Gastroesophageal sphincter (tissue), 3 donors: ENCODE data around the gene PRKN.

Source experiments
- POLR2A ChIP-seq, 2 donors: fragments of 450-650 bp; IDR thresholded peaks; one replicate each; pipeline ENCODE4 v1.6.1; 2017; ENCODE audit warnings: antibody characterized with exemption in 2 of 2, mild to moderate bottlenecking in 2 of 2, moderate library complexity in 1 of 2
- TF ChIP-seq, protein P1 (sequence below), 4 experiments: fragments of 200-600 bp in 2 of 4; fragments of 450-650 bp in 2 of 4; sonication (generic) in 1 of 4; IDR thresholded peaks; one replicate each; pipeline ENCODE4 v1.5.1; 2017 to 2019; ENCODE audit warnings: antibody characterized with exemption in 4 of 4, mild to moderate bottlenecking in 2 of 4, moderate library complexity in 2 of 4

DNA sequence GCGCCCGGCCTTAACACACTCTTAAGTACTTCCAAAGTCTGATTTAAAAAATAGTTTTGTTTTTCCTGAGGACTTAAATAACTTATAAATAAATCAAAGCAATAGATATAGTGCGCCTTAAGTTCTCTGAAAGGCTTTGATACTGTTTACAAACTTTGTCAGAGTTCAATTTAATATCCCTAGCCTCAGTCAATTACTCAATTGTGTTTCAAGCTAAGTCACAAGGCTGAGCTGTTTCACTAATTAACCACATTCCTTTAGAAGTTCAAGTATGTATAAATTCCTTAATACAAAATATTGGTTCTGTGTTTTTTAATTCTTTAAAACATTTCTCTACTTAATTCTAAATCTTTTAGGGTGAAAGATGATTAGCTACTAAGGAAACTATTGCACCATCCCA, 1275.3 kb downstream of the PRKN start:
- TF ChIP-seq, protein P1, sequence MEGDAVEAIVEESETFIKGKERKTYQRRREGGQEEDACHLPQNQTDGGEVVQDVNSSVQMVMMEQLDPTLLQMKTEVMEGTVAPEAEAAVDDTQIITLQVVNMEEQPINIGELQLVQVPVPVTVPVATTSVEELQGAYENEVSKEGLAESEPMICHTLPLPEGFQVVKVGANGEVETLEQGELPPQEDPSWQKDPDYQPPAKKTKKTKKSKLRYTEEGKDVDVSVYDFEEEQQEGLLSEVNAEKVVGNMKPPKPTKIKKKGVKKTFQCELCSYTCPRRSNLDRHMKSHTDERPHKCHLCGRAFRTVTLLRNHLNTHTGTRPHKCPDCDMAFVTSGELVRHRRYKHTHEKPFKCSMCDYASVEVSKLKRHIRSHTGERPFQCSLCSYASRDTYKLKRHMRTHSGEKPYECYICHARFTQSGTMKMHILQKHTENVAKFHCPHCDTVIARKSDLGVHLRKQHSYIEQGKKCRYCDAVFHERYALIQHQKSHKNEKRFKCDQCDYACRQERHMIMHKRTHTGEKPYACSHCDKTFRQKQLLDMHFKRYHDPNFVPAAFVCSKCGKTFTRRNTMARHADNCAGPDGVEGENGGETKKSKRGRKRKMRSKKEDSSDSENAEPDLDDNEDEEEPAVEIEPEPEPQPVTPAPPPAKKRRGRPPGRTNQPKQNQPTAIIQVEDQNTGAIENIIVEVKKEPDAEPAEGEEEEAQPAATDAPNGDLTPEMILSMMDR (IDR thresholded peaks at IDR 0.05): no peak
- no peak for TF ChIP-seq POLR2A (IDR thresholded peaks at IDR 0.05)
